GM18870 (cell line): ENCODE results near the gene DUSP16.
"Not testable (repeated sequence)": the region's sequence is repeated elsewhere in the genome, so short reads cannot be mapped to it uniquely, and the experiment has no call there.

ENCODE experiments used
- ATAC-seq: cut with Tn5 transposase; IDR thresholded peaks from one replicate; pipeline ENCODE4 v1.9.1; 2021; ENCODE audit warnings: moderate library complexity; ENCODE audit not compliant: unreplicated experiment

Gene DUSP16

DNA sequence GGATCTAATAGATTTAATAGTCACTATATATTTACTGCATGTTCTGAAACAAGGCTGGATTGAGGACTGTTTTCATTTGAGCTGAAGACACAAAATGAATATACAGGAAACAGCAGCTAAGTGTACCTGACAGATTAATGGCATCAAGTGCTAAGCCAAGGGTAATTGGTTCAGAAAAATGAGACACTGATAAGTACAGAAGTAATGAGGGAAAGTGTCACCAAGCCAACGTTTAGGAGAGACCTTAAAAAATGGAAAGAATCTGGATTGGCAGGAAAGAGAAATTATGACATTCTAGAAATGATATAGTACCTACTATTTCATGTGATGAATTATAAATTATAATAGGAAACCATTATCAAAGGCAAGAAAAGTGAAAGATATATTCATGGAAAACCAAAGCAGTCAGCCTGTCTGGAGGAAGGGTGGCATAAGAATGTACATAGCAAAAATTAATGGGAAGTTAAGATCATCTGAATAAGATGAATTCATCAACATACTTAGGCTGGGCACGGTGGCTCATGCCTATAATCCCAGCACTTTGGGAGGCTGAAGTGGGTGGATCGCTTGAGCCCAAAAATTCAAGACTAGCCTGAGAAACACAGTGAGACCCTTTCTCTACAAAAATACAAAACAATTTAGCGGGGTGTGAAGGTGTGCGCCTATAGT is 21.0 kb upstream of the DUSP16 start:
- ATAC-seq: no peak

DNA sequence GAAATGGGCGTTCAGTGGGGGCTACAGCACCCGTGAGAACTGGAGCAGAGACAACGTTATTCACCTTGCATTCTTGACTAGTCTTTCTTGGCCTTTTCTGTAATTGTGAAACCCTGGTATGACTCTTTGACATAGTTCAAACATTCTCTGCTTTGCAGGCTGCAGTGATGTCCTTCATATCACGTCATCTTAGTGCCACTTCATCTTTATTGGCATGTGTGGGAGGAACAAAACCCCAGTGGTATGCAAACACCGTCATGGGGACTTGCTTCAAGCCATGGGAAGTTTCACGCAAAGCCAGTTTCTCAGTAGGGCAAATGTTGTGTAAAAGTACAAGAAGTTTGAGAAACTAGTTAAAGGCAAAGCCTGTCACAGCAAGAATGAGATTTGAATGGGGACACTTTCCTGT is 20.2 kb upstream of the DUSP16 start:
- ATAC-seq: peak; percentile 96

DNA sequence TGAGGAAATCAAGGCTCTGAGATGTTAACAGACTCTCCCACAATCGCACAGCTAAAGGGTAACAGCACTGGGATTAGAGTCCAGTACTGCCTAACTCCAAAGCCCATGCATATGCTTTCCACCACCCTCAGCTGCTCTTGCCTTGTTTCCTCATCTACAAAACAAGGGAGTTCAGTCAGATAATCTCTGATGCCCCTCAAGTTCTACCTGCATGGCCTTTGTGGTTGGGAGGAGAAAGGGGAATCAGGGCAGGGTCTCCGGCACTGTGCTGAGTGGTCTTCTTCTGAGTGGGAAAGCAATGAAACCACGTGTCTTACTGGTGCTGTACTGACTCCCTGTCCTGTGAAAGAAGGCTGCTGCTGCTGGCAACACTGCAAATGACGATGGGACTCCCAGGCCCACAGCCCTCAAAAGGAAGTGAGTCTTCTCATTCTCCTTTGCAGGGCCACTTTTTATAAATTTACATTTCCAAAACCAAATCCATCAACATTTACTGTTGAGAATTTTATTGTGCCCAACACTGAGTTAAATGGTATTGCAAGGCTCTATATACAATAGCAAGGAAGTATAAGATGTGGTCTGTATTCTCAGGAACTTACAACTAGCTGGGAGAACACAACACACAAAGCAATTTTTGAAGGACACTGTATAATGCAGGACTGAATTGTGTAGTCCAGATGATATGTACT is 19.7 kb upstream of the DUSP16 start:
- ATAC-seq: no peak

DNA sequence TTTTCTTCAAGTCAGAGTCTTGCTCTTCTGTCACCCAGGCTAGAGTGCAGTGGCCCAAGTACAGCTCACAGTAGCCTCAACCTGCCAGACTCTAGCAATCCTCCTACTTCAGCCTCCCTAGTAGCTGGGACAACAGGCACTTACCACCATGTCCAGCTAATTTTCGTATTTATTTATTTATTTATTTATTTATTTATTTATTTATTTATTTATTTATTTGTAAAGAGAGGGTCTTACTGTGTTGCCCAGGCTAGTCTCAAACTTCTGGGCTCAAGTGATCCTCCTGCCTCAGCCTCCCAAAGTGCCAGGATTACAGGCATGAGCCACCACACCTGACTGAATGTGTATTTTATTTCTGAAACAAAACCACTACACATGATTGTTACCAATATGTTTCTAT is 18.1 kb upstream of the DUSP16 start:
- ATAC-seq: not testable (repeated sequence)

DNA sequence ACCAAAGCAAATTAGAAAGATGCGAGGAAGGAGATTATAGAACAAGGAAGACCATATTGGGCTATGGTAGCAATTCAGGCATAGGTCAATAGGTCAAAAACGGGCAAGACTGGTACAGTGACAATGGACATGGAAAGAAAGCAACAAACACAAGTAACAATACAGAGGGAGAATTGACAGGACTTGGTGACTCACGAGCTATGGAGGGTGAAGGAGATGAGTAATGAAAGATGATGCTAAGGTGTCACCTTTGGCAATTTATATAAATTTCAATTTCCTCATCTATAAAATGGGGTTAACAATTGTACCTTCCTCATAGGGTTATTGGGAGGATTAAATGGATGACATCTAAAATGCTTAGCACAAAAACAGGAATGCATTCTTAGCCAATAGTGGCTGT is 15.1 kb upstream of the DUSP16 start:
- ATAC-seq: no peak

DNA sequence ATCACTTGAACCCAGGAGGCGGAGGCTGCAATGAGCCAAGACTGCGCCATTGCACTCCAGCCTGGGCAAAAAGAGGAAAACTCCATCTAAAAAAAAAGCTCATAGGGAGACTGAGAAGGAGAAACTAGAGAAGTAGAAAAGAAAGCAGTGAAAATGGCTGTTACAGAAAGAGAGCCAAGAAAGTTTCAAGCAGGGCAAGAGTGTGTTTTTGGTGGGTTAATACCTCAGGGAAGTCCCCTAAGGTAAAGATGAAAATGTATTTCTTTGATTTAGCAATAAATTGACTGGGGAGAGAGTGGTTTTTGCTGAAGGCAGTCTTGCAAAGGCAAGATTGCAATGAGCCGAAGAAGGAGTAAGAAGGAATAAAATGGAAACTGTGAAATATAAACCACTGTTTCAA is 10.0 kb upstream of the DUSP16 start:
- ATAC-seq: no peak

DNA sequence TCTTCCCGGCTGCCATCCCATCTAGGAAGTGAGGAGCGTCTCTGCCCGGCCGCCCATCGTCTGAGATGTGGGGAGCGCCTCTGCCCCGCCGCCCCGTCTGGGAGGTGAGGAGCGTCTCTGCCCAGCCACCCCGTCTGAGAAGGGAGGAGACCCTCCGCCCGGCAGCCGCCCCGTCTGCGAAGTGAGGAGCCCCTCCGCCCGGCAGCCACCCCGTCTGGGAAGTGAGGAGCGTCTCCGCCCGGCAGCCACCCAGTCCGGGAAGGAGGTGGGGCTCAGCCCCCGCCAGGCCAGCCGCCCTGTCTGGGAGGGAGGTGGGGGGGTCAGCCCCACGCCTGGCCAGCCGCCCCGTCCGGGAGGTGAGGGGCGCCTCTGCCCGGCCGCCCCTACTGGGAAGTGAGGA is 3.3 kb upstream of the DUSP16 start:
- not testable (repeated sequence) for ATAC-seq

DNA sequence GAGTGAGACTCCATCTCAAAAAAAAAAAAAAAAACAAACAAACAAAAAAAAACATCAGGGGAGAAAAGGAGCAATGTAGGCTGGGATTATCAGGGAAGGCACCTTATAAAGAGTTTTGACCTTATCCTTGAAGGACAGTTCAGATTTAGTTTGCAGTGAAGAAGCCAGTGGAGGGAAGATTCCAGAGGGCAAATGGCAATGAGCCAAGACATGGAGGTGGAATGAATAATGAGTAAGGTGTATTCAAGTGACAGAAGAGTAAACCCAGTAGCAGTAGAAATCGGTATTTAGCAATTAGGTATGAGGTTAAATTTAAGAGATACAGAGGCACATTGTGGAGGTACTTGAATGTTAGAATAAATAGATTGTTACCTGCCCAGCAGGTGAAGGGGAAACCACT is 2.2 kb upstream of the DUSP16 start:
- no peak for ATAC-seq

DNA sequence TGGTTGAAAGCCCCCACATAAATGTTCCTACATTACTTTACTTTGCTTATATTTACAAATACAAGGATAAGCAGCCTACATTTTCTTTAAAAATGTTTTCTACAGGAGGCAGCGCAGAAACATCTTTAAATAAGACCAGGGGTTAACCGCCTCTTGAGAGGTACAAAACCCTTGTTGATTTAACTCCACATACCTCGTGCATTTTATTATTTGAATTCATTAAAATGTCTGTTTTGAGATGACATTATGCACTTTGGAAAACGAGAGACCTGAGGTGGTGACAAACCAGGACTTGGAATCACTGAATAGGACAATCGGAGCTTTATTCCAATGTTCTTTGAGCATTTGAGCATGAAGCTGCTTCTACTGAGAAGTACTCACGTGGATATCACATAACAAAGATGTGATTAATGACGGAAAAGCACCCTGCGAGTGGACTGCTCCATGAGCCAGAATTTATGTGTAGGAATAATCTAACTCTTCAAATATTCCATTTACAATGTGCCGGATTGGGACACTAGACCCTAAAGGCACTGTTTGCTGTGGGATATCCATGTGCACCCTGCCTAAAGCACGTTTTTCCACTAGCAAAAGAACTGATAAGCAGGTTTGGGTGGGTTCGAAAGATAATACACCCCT is 746 bp upstream of the DUSP16 start:
- ATAC-seq: no peak

DNA sequence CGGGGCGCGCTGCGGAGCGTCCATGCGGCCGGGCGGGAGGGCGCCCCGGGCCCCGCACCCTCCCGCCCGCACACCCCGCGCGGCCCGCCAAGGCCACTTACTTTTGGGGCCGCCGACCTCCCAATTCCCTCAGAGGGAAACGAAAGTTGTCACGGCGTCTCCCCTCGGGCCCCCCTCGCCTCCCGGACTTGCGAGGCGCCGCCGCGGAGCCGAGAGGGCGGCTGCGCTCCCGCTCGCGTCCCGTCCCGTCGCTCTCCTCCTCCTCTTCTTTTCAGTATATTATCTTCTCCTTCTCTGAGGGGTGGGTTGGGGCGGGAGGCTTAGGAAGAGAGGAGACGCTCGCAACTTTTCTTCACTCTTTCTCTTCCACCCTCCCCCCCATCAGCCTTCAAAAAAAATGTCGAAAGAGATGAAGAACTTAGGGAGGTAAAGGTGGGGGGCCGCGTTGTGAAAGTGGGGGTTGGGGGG is 613 bp downstream of the DUSP16 start:
- no peak for ATAC-seq

DNA sequence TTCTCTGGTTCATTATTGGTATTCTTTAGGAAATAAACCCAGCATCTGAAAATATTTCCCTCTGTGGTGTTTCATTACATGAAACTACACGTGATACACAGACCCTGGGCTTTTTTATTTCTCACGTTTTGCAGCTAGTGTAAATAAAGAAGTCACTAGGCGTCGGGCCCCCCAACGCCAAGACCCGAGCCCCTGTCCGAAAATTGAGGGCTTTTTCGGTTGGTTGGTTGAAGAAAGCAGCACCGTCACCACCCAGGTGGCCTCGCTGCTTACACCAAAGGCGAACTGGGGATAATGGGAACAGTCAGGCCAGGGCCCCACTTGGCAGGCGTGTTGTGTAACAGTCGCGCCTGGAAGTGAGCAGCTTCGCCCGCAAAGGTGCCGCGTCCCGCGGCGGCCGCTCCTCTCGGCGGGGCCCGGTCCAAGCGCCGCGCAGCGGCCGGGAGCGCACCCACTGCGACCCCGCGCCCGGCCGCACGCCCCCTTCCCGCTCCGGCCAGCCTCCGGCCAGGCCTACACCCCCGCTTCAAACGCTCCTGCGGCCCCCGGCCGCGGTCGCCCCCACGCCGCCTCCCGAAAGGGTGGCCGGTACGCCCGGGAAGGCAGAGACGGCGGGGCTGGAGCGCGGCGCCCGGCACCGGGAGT is 1.2 kb downstream of the DUSP16 start:
- no peak for ATAC-seq

DNA sequence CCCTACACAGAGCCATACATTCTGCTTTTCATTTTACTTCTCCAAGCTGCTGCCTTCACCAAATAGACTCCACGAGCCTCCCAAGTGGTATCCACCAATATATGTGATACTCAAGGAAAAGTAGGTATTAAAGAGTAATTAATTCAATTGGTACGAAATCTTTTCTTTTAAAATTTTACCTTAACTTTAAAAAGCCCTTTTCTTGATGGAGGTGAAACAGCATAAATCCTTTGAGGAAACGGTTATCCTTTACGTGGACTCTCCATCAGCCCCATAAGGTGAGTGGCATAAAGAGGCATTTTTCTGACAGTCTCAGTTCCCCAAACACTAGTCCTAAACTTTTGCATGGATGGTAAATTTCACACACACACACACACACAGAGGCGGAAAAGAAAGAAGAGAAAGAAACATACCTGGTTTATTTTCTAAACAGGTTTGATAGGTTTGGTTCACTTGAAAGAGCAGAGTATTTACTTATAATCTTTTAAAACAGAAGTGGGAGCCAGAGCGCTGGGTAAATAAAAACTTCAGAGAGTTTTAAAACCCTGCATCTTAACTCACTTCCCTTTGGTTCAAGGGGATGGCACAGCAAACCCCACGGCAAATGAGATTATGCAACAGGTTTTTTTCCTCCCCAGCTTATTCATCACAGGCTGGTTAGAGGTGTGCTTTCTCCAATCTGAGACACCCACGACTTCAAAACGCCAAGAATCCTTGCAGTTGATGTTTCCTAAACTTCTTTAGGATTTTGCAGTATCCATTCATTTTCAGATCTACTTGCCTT is 1.9 kb downstream of the DUSP16 start:
- ATAC-seq: no peak

DNA sequence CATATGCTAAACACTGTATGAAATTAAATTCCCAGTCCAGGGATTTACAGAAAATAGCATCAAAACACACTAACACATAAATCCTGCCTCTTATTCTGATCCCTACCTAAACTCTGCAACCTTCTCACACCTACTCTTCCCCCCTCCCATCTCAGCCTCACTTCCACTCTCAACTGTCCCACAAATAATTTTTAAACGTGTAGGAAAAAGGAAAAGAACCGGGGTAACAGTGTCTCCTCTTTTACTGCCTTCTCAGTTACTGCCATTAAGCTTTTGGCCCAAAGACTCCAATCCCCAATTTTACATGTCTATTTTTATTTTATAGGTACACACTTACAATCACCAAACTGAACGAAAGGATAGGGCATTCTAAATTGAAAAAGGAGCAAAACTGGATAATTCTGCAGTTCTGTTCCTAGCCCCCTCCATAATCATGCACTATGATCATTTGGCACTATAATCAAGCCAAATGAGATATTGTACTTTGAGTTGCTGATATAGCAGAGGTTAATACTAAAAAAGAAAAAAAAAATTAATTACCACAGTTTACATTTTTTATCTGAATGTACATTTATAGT is 2.9 kb downstream of the DUSP16 start:
- no peak for ATAC-seq

DNA sequence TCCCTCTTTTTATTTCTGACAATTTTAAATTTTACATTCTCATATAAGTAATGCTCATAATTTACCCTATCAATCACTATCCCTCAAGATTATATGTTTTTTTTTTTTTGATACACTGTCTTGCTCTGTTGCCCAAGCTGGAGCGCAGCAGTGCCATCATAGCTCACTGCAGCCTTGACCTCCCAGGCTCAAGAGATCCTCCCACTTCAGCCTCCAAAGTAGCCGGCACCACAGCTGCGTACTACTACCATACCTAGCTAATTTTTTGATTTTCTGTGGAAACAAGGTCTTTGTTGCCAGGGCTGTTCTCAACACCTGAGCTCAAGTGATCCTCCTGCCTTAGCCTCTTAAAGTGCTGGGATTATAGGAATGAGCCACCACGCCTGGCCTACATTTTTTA is 4.4 kb downstream of the DUSP16 start:
- ATAC-seq: no peak

DNA sequence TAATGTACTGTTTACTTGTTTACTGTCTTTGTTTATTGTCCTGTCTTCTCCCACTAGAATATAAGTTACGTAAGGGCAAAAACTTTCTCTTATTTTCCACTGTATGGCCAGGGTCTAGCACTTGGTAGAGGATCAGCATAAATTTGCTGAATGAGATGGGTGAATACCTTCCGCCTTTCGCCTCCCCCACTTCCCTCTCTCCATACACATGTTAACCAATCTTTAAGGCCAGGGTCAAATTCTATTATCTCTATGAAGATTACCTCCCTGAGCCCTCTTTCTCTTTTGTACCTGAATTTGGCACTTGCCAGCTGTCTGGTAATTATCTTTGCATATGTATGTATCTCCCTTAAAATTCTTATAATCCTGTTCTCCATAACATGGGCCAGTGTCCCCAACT is 4.9 kb downstream of the DUSP16 start:
- no peak for ATAC-seq

DNA sequence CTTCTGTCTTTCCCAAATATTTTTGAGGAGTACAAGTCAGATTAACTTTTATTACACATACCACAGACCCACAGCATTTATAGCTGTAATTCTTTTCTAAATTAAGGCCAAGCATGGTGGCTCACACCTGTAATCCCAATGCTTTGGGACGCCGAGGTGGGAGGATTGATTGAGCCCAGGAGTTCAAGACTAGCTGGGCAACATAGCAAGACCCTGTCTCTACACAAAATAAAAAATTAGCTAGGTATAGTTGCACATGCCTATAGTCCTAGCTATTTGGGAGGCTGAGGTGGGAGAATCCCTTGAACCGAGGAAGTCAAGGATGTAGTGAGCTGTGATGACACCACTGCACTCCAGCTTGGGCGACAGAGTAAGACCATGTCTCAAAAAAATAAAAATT is 7.0 kb downstream of the DUSP16 start:
- ATAC-seq: no peak

DNA sequence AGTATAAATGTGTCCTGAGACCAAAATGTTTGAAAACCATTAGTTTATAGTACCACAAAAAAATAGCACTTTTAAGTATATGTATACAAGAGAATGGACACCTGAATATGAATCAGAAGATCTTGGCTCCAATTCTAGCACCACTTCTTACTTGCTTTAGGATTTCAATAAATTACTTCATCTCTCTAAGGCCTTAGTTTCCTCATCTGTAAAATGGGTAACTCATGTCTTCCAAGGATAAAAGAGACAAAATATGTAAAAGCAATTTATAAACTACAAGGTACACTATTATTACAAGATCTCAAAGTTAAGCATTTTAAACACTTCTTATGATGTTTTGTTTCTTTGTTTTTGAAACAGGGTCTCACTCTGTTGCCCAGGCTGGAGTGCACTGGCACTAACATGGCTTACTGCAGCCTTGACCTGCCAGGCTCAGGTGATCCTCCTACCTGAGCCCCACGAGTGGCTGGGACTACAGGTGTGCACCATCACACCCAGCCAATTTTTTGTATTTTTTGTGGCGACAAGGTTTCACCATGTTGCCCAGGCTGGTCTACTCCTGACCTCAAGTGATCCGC is 9.4 kb downstream of the DUSP16 start:
- ATAC-seq: no peak

DNA sequence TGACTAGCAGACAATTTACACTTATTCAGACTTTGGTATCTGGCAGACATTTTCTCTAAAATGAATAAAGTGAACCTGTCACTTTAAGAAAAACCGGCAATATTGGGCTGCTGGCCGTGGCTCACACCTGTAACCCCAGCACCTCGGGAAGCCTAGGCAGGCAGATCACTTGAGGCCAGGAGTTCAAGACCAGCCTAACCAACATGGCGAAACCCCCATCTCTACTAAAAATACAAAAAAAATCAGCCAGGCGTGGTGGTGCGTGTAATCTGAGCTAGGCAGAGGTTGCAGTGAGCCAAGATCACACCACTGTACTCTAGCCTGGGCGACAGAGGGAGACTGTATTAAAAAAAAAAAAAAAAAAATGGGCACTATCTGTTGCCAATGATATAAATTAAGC is 11.5 kb downstream of the DUSP16 start:
- no peak for ATAC-seq

DNA sequence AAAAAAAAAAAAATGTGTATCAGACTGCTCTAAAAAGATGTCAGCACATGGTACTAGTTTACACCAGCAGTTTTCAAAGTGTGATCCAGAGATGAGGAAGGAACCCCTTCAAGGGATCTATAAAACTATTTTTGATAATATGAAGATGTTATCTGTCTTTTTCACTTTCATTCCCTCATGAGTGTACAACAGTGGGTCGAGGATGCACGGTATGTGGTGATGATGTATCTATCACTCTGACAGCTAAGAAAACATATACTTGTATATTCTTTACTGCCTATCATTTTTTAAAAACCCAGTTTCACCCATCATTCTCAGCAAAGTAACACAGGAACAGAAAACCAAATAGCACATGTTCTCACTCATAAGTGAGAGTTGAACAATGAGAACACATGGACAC is 12.4 kb downstream of the DUSP16 start:
- no peak for ATAC-seq

DNA sequence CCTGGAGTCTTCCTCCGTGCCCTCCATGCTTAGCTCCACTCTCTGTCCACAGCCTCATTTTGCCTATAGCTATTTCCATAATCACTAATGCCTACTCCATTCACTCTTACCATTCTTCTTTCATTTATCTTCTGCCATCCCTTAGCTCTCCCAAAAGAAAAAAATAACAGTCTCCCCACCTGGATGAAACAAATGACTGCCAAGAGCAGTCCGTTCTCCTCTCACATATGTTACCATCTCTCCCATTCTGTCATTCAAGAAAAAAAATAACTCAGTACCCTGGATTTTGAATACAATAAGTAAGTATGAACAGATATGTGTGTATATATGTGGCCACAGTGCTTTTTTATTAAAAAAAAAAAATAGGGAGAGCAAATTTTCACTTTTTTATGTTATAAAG is 13.2 kb downstream of the DUSP16 start:
- no peak for ATAC-seq
